Effector memory CD8-positive, alpha-beta T cell (primary cell): Measurements from ENCODE around the gene CIAPIN1.

Experiments used
- ATAC-seq: fragments of 150-1000 bp; cut with Tn5 transposase; replicated peaks from 2 replicates; pipeline ENCODE4 v1.10.0; 2021; ENCODE audit warnings: mild to moderate bottlenecking, moderate library complexity
- DNase-seq, 3 experiments: peaks; one replicate each; pipeline ENCODE4 v3.0.0; 2021
- H3K27ac Mint-ChIP-seq, 2 donors: one replicate each; pipeline ENCODE4 v1.8.0; 2022; ENCODE audit warnings: mild to moderate bottlenecking in 2 of 2, mixed read lengths in 2 of 2, moderate library complexity in 2 of 2
- H3K27me3 Mint-ChIP-seq, 2 donors: one replicate each; pipeline ENCODE4 v1.8.0; 2022; ENCODE audit warnings: mixed read lengths in 2 of 2
- H3K36me3 Mint-ChIP-seq: one replicate; pipeline ENCODE4 v1.8.0; 2022; ENCODE audit warnings: mild to moderate bottlenecking, moderate library complexity, mixed read lengths; ENCODE audit not compliant: insufficient read depth
- H3K4me1 Mint-ChIP-seq, 2 donors: one replicate each; pipeline ENCODE4 v1.8.0; 2022; ENCODE audit warnings: low read depth in 2 of 2, mixed read lengths in 2 of 2
- H3K4me3 Mint-ChIP-seq, 2 donors: one replicate each; pipeline ENCODE4 v1.8.0; 2022; ENCODE audit warnings: mild to moderate bottlenecking in 2 of 2, mixed read lengths in 2 of 2, moderate library complexity in 2 of 2
- H3K9me3 Mint-ChIP-seq, 2 donors: one replicate each; pipeline ENCODE4 v1.8.0; 2022; ENCODE audit warnings: mixed read lengths in 2 of 2

Gene CIAPIN1

GRCh38 chr16:57419506-57419905 is 27.7 kb downstream of the CIAPIN1 start:
- Mint-ChIP-seq H3K9me3 (no peaks in the 10 kb centered on the region), H3K36me3 (peaks cover 10% of the 10 kb centered on the region), H3K27ac (peak overlapping the region in 1 of 2 donors; percentile 89), H3K27me3 (no peaks in the 10 kb centered on the region), H3K4me1 (peaks cover 12 to 18% of the 10 kb centered on the region in 2 donors), H3K4me3 (peak overlapping the region; percentile 15 to 65)
- ATAC-seq (no peak), DNase-seq (no peak)

GRCh38 chr16:57416084-57416483 is 31.1 kb downstream of the CIAPIN1 start:
- H3K9me3 Mint-ChIP-seq, result no peaks in the 10 kb centered on the region
- ATAC-seq, result no peak
- peaks cover 0 to under 1% of the 10 kb centered on the region in 2 donors for H3K27me3 Mint-ChIP-seq
- H3K27ac Mint-ChIP-seq, result peak overlapping the region; percentile 72 to 89
- H3K4me1 Mint-ChIP-seq, result peaks cover 12 to 18% of the 10 kb centered on the region in 2 donors
- H3K36me3 Mint-ChIP-seq, result peaks cover 10% of the 10 kb centered on the region
- H3K4me3 Mint-ChIP-seq, result peak overlapping the region; percentile 22 to 34
- no peak for DNase-seq

GRCh38 chr16:57413733-57414132 is 33.5 kb downstream of the CIAPIN1 start:
- Mint-ChIP-seq H3K27ac (peak overlapping the region in 1 of 2 donors; percentile 17), H3K27me3 (peaks cover 0 to 7% of the 10 kb centered on the region in 2 donors), H3K9me3 (no peaks in the 10 kb centered on the region), H3K4me3 (no peak overlapping the region), H3K36me3 (peaks cover 10% of the 10 kb centered on the region), H3K4me1 (peaks cover 9 to 16% of the 10 kb centered on the region in 2 donors)
- DNase-seq (no peak), ATAC-seq (no peak)

GRCh38 chr16:57413301-57413730 is 33.9 kb downstream of the CIAPIN1 start:
- Mint-ChIP-seq H3K27ac (peak overlapping the region in 1 of 2 donors; percentile 17), H3K9me3 (no peaks in the 10 kb centered on the region), H3K4me3 (no peak overlapping the region), H3K4me1 (peaks cover 9 to 13% of the 10 kb centered on the region in 2 donors), H3K36me3 (peaks cover 10% of the 10 kb centered on the region), H3K27me3 (peaks cover 0 to 7% of the 10 kb centered on the region in 2 donors)
- DNase-seq, result no peak
- peak; percentile 14 for ATAC-seq

- H3K27me3 Mint-ChIP-seq, result peaks cover 0 to 7% of the 10 kb centered on the region in 2 donors
- ATAC-seq, result no peak
- H3K4me3 Mint-ChIP-seq, result no peak overlapping the region
- no peaks in the 10 kb centered on the region for H3K9me3 Mint-ChIP-seq
- peaks cover 9 to 10% of the 10 kb centered on the region in 2 donors for H3K4me1 Mint-ChIP-seq
- H3K36me3 Mint-ChIP-seq, result peaks cover 10% of the 10 kb centered on the region
- H3K27ac Mint-ChIP-seq, result no peak overlapping the region
- DNase-seq, result no peak
These were observed 34.6 kb downstream of the CIAPIN1 start for GRCh38 chr16:57412584-57412983.

- Mint-ChIP-seq H3K27ac (peak overlapping the region in 1 of 2 donors; percentile 31), H3K27me3 (peaks cover 0 to 7% of the 10 kb centered on the region in 2 donors)
- ATAC-seq, result no peak
These were observed 35.7 kb downstream of the CIAPIN1 start for GRCh38 chr16:57411362-57411976.

GRCh38 chr16:57409870-57410587 is 37.2 kb downstream of the CIAPIN1 start:
- ATAC-seq, result no peak

More at GRCh38 chr16:57411362-57411976, 35.7 kb downstream of the CIAPIN1 start:
- Mint-ChIP-seq H3K36me3 (peaks cover 3% of the 10 kb centered on the region), H3K9me3 (no peaks in the 10 kb centered on the region), H3K4me3 (no peak overlapping the region), H3K4me1 (peaks cover under 1 to 2% of the 10 kb centered on the region in 2 donors)
- DNase-seq, result no peak

GRCh38 chr16:57409065-57409464 is 38.1 kb downstream of the CIAPIN1 start:
- ATAC-seq (no peak), DNase-seq (no peak)
- no peaks in the 10 kb centered on the region for H3K9me3 Mint-ChIP-seq
- no peak overlapping the region for H3K4me3 Mint-ChIP-seq
- no peak overlapping the region for H3K27ac Mint-ChIP-seq
- H3K27me3 Mint-ChIP-seq, result peaks cover 0 to 7% of the 10 kb centered on the region in 2 donors
- H3K4me1 Mint-ChIP-seq, result no peaks in the 10 kb centered on the region
- H3K36me3 Mint-ChIP-seq, result no peaks in the 10 kb centered on the region

More at GRCh38 chr16:57409870-57410587, 37.2 kb downstream of the CIAPIN1 start:
- Mint-ChIP-seq H3K4me1 (no peaks in the 10 kb centered on the region), H3K4me3 (no peak overlapping the region), H3K36me3 (no peaks in the 10 kb centered on the region), H3K27me3 (peaks cover 0 to 7% of the 10 kb centered on the region in 2 donors), H3K9me3 (no peaks in the 10 kb centered on the region), H3K27ac (no peak overlapping the region)
- DNase-seq, result no peak

- no peaks in the 10 kb centered on the region for H3K4me1 Mint-ChIP-seq
- H3K9me3 Mint-ChIP-seq, result no peaks in the 10 kb centered on the region
- peaks cover 0 to 7% of the 10 kb centered on the region in 2 donors for H3K27me3 Mint-ChIP-seq
- ATAC-seq (no peak), DNase-seq (no peak)
- no peak overlapping the region for H3K4me3 Mint-ChIP-seq
- H3K27ac Mint-ChIP-seq, result no peak overlapping the region
- no peaks in the 10 kb centered on the region for H3K36me3 Mint-ChIP-seq
These were observed 39.4 kb downstream of the CIAPIN1 start for GRCh38 chr16:57407521-57408353.

- Mint-ChIP-seq H3K4me1 (no peaks in the 10 kb centered on the region), H3K4me3 (no peak overlapping the region), H3K27me3 (peaks cover 0 to 7% of the 10 kb centered on the region in 2 donors), H3K36me3 (no peaks in the 10 kb centered on the region), H3K9me3 (no peaks in the 10 kb centered on the region), H3K27ac (no peak overlapping the region)
- no peak for ATAC-seq
- no peak for DNase-seq
These were observed 40.3 kb downstream of the CIAPIN1 start for GRCh38 chr16:57406881-57407280.

- H3K36me3 Mint-ChIP-seq, result no peaks in the 10 kb centered on the region
- ATAC-seq (no peak), DNase-seq (no peak)
- no peak overlapping the region for H3K4me3 Mint-ChIP-seq
- H3K27me3 Mint-ChIP-seq, result no peaks in the 10 kb centered on the region
- no peaks in the 10 kb centered on the region for H3K9me3 Mint-ChIP-seq
- H3K4me1 Mint-ChIP-seq, result no peaks in the 10 kb centered on the region
- H3K27ac Mint-ChIP-seq, result no peak overlapping the region
These were observed 42.1 kb downstream of the CIAPIN1 start for GRCh38 chr16:57405097-57405496.

- H3K27me3 Mint-ChIP-seq, result no peaks in the 10 kb centered on the region
- DNase-seq (no peak), ATAC-seq (no peak)
- H3K4me1 Mint-ChIP-seq, result no peaks in the 10 kb centered on the region
- H3K4me3 Mint-ChIP-seq, result no peak within 1 kb of the TSS
- no peaks in the 10 kb centered on the region for H3K36me3 Mint-ChIP-seq
- no peaks in the 10 kb centered on the region for H3K9me3 Mint-ChIP-seq
- no peak within 1 kb of the TSS for H3K27ac Mint-ChIP-seq
These were observed 43.0 kb downstream of the CIAPIN1 start, which contains the start of gene CCL17 for GRCh38 chr16:57403965-57404817. Gene CCL17 (plus strand): TSS chr16:57404767. CDS start chr16:57413933, 9,166 bp downstream.
